ENCODE results near the gene PRL. TPM values are rescaled to one million over a fixed set of nuclear protein-coding genes. Genes with fewer than 3 reads are reported as not detected.

PRL gene
- total and polyA plus RNA-seq, 2 of the 8 experiments (the other 6 are each of a cell fraction or from before 2014, with no cell fraction given): not detected

DNA sequence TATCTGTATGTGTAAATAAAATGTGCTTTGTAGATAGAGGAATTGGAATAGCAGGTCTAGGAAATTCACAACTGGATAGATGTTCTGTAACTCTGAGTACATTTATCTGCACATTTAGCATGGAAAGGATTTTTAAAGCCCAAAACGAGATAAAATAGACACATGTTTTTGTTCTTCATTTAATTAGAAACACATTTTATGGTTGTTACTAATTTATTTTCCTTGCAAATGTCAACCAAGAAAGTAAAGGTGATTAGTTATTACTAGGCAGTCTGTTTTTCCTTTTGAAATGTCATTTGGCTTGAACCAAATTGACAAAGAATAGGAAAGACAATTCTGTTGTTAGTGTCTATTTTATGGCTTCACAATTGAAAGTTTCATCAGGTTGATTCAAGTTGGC, 769 bp downstream of the PRL start (continued):
- TF ChIP-seq TAF7 (optimal IDR thresholded peaks at IDR 0.05; ENCODE audit: borderline replicate concordance, low read depth, low read length) (no peak), JUND (IDR thresholded peaks at IDR 0.05; ENCODE audit: low read length) (no peak), MAFK (IDR thresholded peaks at IDR 0.05; ENCODE audit: low read depth, low read length) (no peak)
- TF ChIP-seq, protein P1, sequence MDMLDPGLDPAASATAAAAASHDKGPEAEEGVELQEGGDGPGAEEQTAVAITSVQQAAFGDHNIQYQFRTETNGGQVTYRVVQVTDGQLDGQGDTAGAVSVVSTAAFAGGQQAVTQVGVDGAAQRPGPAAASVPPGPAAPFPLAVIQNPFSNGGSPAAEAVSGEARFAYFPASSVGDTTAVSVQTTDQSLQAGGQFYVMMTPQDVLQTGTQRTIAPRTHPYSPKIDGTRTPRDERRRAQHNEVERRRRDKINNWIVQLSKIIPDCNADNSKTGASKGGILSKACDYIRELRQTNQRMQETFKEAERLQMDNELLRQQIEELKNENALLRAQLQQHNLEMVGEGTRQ (IDR thresholded peaks at IDR 0.05; ENCODE audit: low read length): no peak
